Stimulated activated CD4-positive, alpha-beta T cell treated with anti-CD3 and anti-CD28 coated beads, TNF-alpha, amount 100 ng/mL, for 24 hours (primary cell): ENCODE results near the gene ANKRD18B.
"Not testable (repeated sequence)": the region's sequence is repeated elsewhere in the genome, so short reads cannot be mapped to it uniquely, and the experiment has no call there.

Experiments used
- DNase-seq, 3 experiments: peaks; one replicate each; pipeline ENCODE4 v3.0.0-alpha.2; 2020; ENCODE audit warnings: low read depth in 3 of 3

ANKRD18B gene

GRCh38 chr9:33533958-33534357 is 9.9 kb downstream of the ANKRD18B start:
- not testable (repeated sequence) for DNase-seq

GRCh38 chr9:33535541-33535940 is 11.5 kb downstream of the ANKRD18B start:
- no peak for DNase-seq

GRCh38 chr9:33543463-33543862 is 19.4 kb downstream of the ANKRD18B start:
- not testable (repeated sequence) for DNase-seq

GRCh38 chr9:33545715-33546114 is 21.7 kb downstream of the ANKRD18B start:
- DNase-seq, result not testable (repeated sequence)

GRCh38 chr9:33548816-33549215 is 24.8 kb downstream of the ANKRD18B start:
- DNase-seq, result not testable (repeated sequence)

- not testable (repeated sequence) for DNase-seq
Measured at GRCh38 chr9:33549418-33549817, 25.4 kb downstream of the ANKRD18B start.

- DNase-seq, result not testable (repeated sequence)
Measured at GRCh38 chr9:33551183-33551582, 27.1 kb downstream of the ANKRD18B start.

- DNase-seq, result not testable (repeated sequence)
Measured at GRCh38 chr9:33552315-33552725, 28.3 kb downstream of the ANKRD18B start.

- DNase-seq, result not testable (repeated sequence)
Measured at GRCh38 chr9:33560217-33560616, 36.2 kb downstream of the ANKRD18B start.

GRCh38 chr9:33562196-33562595 is 38.1 kb downstream of the ANKRD18B start:
- not testable (repeated sequence) for DNase-seq

GRCh38 chr9:33567776-33568175 is 43.7 kb downstream of the ANKRD18B start:
- not testable (repeated sequence) for DNase-seq

- not testable (repeated sequence) for DNase-seq
Measured at GRCh38 chr9:33577786-33578185, 53.7 kb downstream of the ANKRD18B start.

GRCh38 chr9:33579996-33580395 is 55.9 kb downstream of the ANKRD18B start:
- DNase-seq, result not testable (repeated sequence)

GRCh38 chr9:33582686-33583085 is 58.6 kb downstream of the ANKRD18B start:
- not testable (repeated sequence) for DNase-seq

GRCh38 chr9:33586128-33586527 is 62.1 kb downstream of the ANKRD18B start:
- DNase-seq, result not testable (repeated sequence)

- not testable (repeated sequence) for DNase-seq
Measured at GRCh38 chr9:33587799-33588198, 63.7 kb downstream of the ANKRD18B start.

- not testable (repeated sequence) for DNase-seq
Measured at GRCh38 chr9:33588876-33589275, 64.8 kb downstream of the ANKRD18B start.

GRCh38 chr9:33590857-33591256 is 66.8 kb downstream of the ANKRD18B start:
- not testable (repeated sequence) for DNase-seq

GRCh38 chr9:33596974-33597373 is 72.9 kb downstream of the ANKRD18B start:
- not testable (repeated sequence) for DNase-seq

- DNase-seq, result not testable (repeated sequence)
Measured at GRCh38 chr9:33597386-33597785, 73.3 kb downstream of the ANKRD18B start.

GRCh38 chr9:33598796-33599379 is 74.8 kb downstream of the ANKRD18B start:
- not testable (repeated sequence) for DNase-seq

- not testable (repeated sequence) for DNase-seq
Measured at GRCh38 chr9:33600911-33601310, 76.9 kb downstream of the ANKRD18B start.

- DNase-seq, result not testable (repeated sequence)
Measured at GRCh38 chr9:33604249-33604648, 80.2 kb downstream of the ANKRD18B start.

GRCh38 chr9:33604936-33605335 is 80.9 kb downstream of the ANKRD18B start:
- not testable (repeated sequence) for DNase-seq
